ENCODE data around the gene USP22.

DNA sequence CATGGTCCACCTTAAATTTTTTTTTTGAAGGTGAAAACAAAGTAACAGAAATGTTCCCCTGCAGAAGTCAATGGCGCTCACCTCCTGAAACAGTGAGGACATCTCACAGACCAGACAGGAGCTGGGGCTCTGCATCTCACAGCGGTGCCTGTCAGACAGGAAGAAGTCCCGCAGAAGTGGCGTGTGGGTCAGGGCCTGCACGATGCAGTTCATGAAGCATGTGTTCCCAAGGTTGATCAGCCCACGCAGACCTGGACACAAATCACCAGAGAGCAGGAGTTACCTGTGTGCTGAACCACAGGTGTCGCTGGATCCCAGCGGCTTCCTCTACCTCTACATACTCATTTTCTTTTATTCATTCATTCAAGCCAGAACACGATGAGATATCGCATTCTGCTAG lies 24.9 kb downstream of the USP22 start:
- TF ChIP-seq, protein P1, sequence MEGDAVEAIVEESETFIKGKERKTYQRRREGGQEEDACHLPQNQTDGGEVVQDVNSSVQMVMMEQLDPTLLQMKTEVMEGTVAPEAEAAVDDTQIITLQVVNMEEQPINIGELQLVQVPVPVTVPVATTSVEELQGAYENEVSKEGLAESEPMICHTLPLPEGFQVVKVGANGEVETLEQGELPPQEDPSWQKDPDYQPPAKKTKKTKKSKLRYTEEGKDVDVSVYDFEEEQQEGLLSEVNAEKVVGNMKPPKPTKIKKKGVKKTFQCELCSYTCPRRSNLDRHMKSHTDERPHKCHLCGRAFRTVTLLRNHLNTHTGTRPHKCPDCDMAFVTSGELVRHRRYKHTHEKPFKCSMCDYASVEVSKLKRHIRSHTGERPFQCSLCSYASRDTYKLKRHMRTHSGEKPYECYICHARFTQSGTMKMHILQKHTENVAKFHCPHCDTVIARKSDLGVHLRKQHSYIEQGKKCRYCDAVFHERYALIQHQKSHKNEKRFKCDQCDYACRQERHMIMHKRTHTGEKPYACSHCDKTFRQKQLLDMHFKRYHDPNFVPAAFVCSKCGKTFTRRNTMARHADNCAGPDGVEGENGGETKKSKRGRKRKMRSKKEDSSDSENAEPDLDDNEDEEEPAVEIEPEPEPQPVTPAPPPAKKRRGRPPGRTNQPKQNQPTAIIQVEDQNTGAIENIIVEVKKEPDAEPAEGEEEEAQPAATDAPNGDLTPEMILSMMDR (IDR thresholded peaks at IDR 0.05; ENCODE audit: low read depth, low read length): no peak
- TF ChIP-seq POLR2A (IDR thresholded peaks at IDR 0.05; ENCODE audit: extremely low read depth, insufficient read length): no peak

All from NB4 (cell line).